Transverse colon (tissue), 4 donors: ENCODE results near the gene HOXD10. TPM values are rescaled to one million over a fixed set of nuclear protein-coding genes. Genes with fewer than 3 reads are reported as not detected.
A peak's percentile ranks its signal among the peaks of the same experiment; 100 is the strongest.

Source experiments
- DNase-seq: peaks from one replicate; pipeline ENCODE4 v3.0.0-alpha.2; 2019
- H3K27ac ChIP-seq, 4 donors: fragments of 200-600 bp; sonication (generic); 2 replicates each; pipeline ENCODE4 v1.5.1; 2016 to 2018; ENCODE audit warnings: inconsistent platforms in 4 of 4
- H3K27me3 ChIP-seq: fragments of 200-600 bp; sonication (generic); 2 replicates; pipeline ENCODE4 v1.5.1; 2017; ENCODE audit warnings: inconsistent platforms
- H3K36me3 ChIP-seq, 4 donors: fragments of 200-600 bp; sonication (generic); 2 replicates each; pipeline ENCODE4 v1.5.1; 2017 to 2019; ENCODE audit warnings: inconsistent platforms in 4 of 4
- H3K4me1 ChIP-seq, 4 donors: fragments of 200-600 bp; sonication (generic); 2 replicates each; pipeline ENCODE4 v1.5.1; 2017 to 2020; ENCODE audit warnings: inconsistent platforms in 4 of 4
- H3K4me3 ChIP-seq, 4 donors: fragments of 200-600 bp; sonication (generic); 1 replicate in 1 of 4; 2 replicates in 3 of 4; pipeline versions ENCODE4 v1.5.1 to v1.6.1; 2017 to 2019; ENCODE audit warnings: inconsistent platforms in 4 of 4
- H3K9me3 ChIP-seq, 2 donors: fragments of 200-600 bp; sonication (generic); 2 replicates each; pipeline ENCODE4 v1.5.1; 2017 to 2019; ENCODE audit warnings: inconsistent platforms in 2 of 2
- CTCF ChIP-seq, 5 experiments: fragments of 200-600 bp in 3 of 5; fragments of 450-650 bp in 2 of 5; sonication (generic) in 3 of 5; IDR thresholded peaks; 1 replicate in 2 of 5; 2 replicates in 3 of 5; pipeline ENCODE4 v1.5.1; 2016 to 2017; ENCODE audit warnings: antibody characterized with exemption in 5 of 5, inconsistent platforms in 3 of 5, mild to moderate bottlenecking in 2 of 5, moderate library complexity in 1 of 5
- EP300 ChIP-seq: sonication (generic); formaldehyde crosslinking; IDR thresholded peaks from one replicate; pipeline ENCODE4 v1.6.1; 2017; ENCODE audit warnings: antibody characterized with exemption, low read depth
- POLR2A ChIP-seq: fragments of 450-650 bp; IDR thresholded peaks from one replicate; pipeline ENCODE4 v1.6.1; 2016; ENCODE audit warnings: antibody characterized with exemption, mild to moderate bottlenecking, moderate library complexity
- POLR2AphosphoS5 ChIP-seq, 3 donors: sonication (generic); formaldehyde crosslinking; IDR thresholded peaks; one replicate each; pipeline ENCODE4 v1.6.1; 2016; ENCODE audit warnings: antibody characterized with exemption in 3 of 3
- WGBS, 2 donors: methylation state at CpG; one replicate each; pipeline ENCODE4 v1.1.5; 2018; ENCODE audit warnings: low coverage in 1 of 2; 5-methylcytosine and 5-hydroxymethylcytosine counted together
- in situ Hi-C, 4 donors: fragments of 200-750 bp; cut with MboI; loops; one replicate each; pipeline versions ENCODE4 v1.15.0 to v1.15.1; 2017; ENCODE audit warnings: low sequenced_read_pairs in 3 of 4, low pct_ligation_motif_present in 1 of 4, low pct_unique_long_range_greater_than_20kb in 1 of 4
- intact Hi-C: fragments of 100-400 bp; cut with DNase I; formaldehyde crosslinking; loops from one replicate; pipeline ENCODE4 v1.15.1; 2023; ENCODE audit warnings: low total_unique reads
- total RNA-seq, 4 donors: library from RNA; depleted of rRNA; stranded (reverse); fragments of >200 nt; gene quantifications; one replicate each; pipeline ENCODE4 v1.1.0, GENCODE V29; 2016

HOXD10 gene
- total RNA-seq, 4 donors from 2014 or later, result 1.1 to 25.1 (median 7.6) TPM

- in situ Hi-C loops, result no loop called here
- no peak for DNase-seq
- no peak for TF ChIP-seq POLR2A
- TF ChIP-seq EP300, result no peak
- no peak for TF ChIP-seq CTCF (IDR thresholded peaks at IDR 0.05)
- TF ChIP-seq POLR2AphosphoS5 (IDR thresholded peaks at IDR 0.05), result no peak
- peaks cover 31% of the 10 kb centered on the region for H3K27me3 ChIP-seq
- H3K4me1 ChIP-seq, result peaks cover 5 to 10% (median 8%) of the 10 kb centered on the region in 4 donors
- no peak overlapping the region for H3K4me3 ChIP-seq
- H3K9me3 ChIP-seq, result no peaks in the 10 kb centered on the region
- WGBS, 2 donors, result 80 to 82% methylated on average over 1 to 14 of the region's 14 CpGs
- intact Hi-C loops, result no loop called here
- H3K27ac ChIP-seq, result no peak overlapping the region
- peaks cover 0 to 8% (median 0%) of the 10 kb centered on the region in 4 donors for H3K36me3 ChIP-seq
Observed at GRCh38 chr2:176150584-176151441, 34.2 kb downstream of the HOXD10 start.

GRCh38 chr2:176151442-176152287 lies 35.1 kb downstream of the HOXD10 start, which contains the start of gene HOXD4:
HOXD4 (plus strand) TSS chr2:176151550; CDS start chr2:176151634, 84 bp downstream.
- peak within 1 kb of the TSS in 1 of 4 donors; percentile 19 for H3K27ac ChIP-seq
- H3K4me1 ChIP-seq, result peaks cover 0 to 4% (median 3%) of the 10 kb centered on the region in 4 donors
- H3K36me3 ChIP-seq, result peaks cover 0 to 8% (median 0%) of the 10 kb centered on the region in 4 donors
- H3K4me3 ChIP-seq, result peak within 1 kb of the TSS in 1 of 4 donors; percentile 2
- DNase-seq, result no peak
- TF ChIP-seq EP300 (no peak), POLR2A (no peak), CTCF (IDR thresholded peaks at IDR 0.05) (no peak), POLR2AphosphoS5 (IDR thresholded peaks at IDR 0.05) (no peak)
- no peaks in the 10 kb centered on the region for H3K9me3 ChIP-seq
- in situ Hi-C loops, result no loop called here
- 28 to 65% methylated on average over 4 to 50 of the region's 55 CpGs for WGBS, 2 donors
- intact Hi-C loops, result no loop called here
- peaks cover 39% of the 10 kb centered on the region for H3K27me3 ChIP-seq

GRCh38 chr2:176152350-176153181 lies 36.0 kb downstream of the HOXD10 start:
- 65 to 72% methylated on average over 2 to 45 of the region's 48 CpGs for WGBS, 2 donors
- in situ Hi-C loops, result no loop called here
- H3K4me3 ChIP-seq, result no peak overlapping the region

More at GRCh38 chr2:176152350-176153181, 36.0 kb downstream of the HOXD10 start:
- Histone ChIP-seq H3K9me3 (no peaks in the 10 kb centered on the region), H3K36me3 (peaks cover 0 to 8% (median 0%) of the 10 kb centered on the region in 4 donors), H3K4me1 (peaks cover 0 to 9% (median 4%) of the 10 kb centered on the region in 4 donors), H3K27me3 (peaks cover 48% of the 10 kb centered on the region), H3K27ac (no peak overlapping the region)
- no peak for TF ChIP-seq CTCF (IDR thresholded peaks at IDR 0.05)
- TF ChIP-seq EP300, result no peak
- no peak for TF ChIP-seq POLR2A
- no peak for TF ChIP-seq POLR2AphosphoS5 (IDR thresholded peaks at IDR 0.05)
- no peak for DNase-seq
- intact Hi-C loops, result no loop called here
